H1 (cell line): ENCODE results near the gene MTO1. TPM values are rescaled to one million over a fixed set of nuclear protein-coding genes. Genes with fewer than 3 reads are reported as not detected.

Experiments used
- JUND ChIP-seq: IDR thresholded peaks from 2 replicates; pipeline ENCODE4 v1.6.1; 2011; ENCODE audit warnings: mild to moderate bottlenecking, improper control_type of control experiment, low read length
- KDM5A ChIP-seq: fragments of 200-600 bp; IDR thresholded peaks from 2 replicates; pipeline ENCODE4 v1.7.1; 2012; ENCODE audit warnings: mild to moderate bottlenecking, low read length, inconsistent platforms, mixed read lengths
- polyA plus RNA-seq, 7 experiments: library from polyadenylated mRNA; depleted of rRNA in 3 of 7; stranded (reverse) in 5 of 7; unstranded in 2 of 7; fragments of >200 nt in 5 of 7; fragments of 200-250 nt in 2 of 7; gene quantifications; 1 replicate in 5 of 7; 2 replicates in 1 of 7; 4 replicates in 1 of 7; pipeline versions ENCODE4 v1.2.1 to v1.2.3, GENCODE V29; 2011 to 2013; ENCODE audit warnings: missing spikeins in 2 of 7, mixed read lengths in 2 of 7
- total RNA-seq: library from RNA; stranded (reverse); fragmentation: NEBNext Ultra II Directional; extraction: Animal tissue kit (Norgen Biotek cat#: 25700); gene quantifications from 2 replicates; pipeline ENCODE4 v1.2.1, GENCODE V29; 2021

Gene MTO1
- total and polyA plus RNA-seq, 2 of the 8 experiments (the other 6 are each of a cell fraction or from before 2014, with no cell fraction given) = 20.9 to 31.6 TPM

- TF ChIP-seq KDM5A (peak; percentile 90), JUND (0 out of 2 replicates have a peak, but pooled peaks have one; percentile 20)
These were observed at the start of gene MTO1 (continued) for GRCh38 chr6:73461537-73462350.
